Astrocyte of the spinal cord (primary cell): ENCODE results near the gene CACNA1I.

Source experiments
- DNase-seq: peaks from one replicate; pipeline ENCODE4 v3.0.0; 2011; ENCODE audit warnings: low read depth, low spot score
- H3K4me3 ChIP-seq: 2 replicates; pipeline ENCODE4 v1.5.1; 2011; ENCODE audit warnings: low read depth, mild to moderate bottlenecking, low read length, moderate library complexity
- in situ Hi-C: cut with HindIII; loops from 2 replicates; pipeline ENCODE4 v1.10.0; 2017; ENCODE audit warnings: low sequenced_read_pairs
- TF ChIP-seq, protein P1 (sequence below): IDR thresholded peaks from 2 replicates; pipeline ENCODE4 v1.5.1; 2012; ENCODE audit warnings: low read depth, mild to moderate bottlenecking, low read length, inconsistent platforms

CACNA1I gene

DNA sequence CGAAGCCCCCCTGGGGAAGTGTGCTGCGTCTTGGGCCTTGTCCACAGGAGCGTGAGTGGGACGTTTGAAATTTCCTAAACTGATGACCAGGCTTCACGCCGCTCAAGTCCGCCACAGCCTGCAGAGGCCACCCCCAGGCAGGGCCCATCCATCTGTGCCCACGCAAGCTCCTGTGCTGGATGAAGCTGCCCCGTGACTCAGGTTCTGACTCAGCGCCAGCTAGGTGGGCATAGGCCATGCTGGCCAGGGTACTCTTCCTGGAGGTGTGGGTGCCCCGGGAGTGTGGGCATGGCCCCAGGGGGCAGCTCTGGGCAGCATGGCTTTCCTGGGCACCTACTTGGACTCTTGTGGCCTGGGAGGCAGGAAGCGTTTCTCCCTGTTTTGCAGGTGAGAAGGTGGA is 134.8 kb downstream of the CACNA1I start:
- DNase-seq, result no peak
- TF ChIP-seq, protein P1, sequence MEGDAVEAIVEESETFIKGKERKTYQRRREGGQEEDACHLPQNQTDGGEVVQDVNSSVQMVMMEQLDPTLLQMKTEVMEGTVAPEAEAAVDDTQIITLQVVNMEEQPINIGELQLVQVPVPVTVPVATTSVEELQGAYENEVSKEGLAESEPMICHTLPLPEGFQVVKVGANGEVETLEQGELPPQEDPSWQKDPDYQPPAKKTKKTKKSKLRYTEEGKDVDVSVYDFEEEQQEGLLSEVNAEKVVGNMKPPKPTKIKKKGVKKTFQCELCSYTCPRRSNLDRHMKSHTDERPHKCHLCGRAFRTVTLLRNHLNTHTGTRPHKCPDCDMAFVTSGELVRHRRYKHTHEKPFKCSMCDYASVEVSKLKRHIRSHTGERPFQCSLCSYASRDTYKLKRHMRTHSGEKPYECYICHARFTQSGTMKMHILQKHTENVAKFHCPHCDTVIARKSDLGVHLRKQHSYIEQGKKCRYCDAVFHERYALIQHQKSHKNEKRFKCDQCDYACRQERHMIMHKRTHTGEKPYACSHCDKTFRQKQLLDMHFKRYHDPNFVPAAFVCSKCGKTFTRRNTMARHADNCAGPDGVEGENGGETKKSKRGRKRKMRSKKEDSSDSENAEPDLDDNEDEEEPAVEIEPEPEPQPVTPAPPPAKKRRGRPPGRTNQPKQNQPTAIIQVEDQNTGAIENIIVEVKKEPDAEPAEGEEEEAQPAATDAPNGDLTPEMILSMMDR, result no peak
- in situ Hi-C loops, result no loop called here

DNA sequence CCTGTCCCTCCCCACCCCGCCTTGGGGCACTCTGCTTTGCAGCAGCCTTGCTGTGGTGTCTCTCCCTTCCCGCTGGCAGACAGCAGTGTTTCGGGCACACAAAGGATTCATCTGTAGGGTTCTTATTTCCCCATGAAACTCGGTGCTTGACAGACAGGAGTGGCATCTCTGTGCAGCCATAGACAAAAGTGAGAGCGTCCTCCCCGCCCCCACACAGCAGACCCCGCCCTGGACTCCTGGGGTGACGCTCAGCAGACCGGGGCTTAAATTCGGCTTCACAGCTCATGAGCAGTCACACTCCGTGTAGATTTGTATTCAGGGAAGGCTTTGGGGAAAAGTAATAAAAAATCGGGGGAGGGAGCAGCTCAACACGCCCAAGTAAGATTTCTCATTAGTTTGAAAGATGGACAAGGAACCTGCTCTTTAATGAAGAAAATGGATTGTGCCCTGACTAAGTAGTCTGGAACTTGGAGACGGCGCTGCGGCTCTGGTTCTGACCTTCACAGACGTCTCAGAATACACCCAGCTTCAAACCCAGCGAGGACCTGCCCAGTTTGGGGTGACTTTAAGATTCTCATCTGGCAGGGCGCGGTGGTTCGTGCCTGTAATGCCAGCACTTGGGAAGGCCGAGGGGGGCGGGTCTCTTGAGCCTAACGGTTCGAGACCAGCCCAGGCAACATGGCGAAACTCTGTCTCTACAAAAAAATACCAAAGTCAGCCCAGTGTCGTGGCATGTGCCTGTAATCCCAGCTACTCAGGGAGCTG is 136.0 kb downstream of the CACNA1I start:
- no peak for DNase-seq
- H3K4me3 ChIP-seq, result no peak overlapping the region
- TF ChIP-seq, protein P1, result no peak
- in situ Hi-C loops, result no loop called here

More for the DNA sequence above, 134.8 kb downstream of the CACNA1I start:
- no peak overlapping the region for H3K4me3 ChIP-seq

DNA sequence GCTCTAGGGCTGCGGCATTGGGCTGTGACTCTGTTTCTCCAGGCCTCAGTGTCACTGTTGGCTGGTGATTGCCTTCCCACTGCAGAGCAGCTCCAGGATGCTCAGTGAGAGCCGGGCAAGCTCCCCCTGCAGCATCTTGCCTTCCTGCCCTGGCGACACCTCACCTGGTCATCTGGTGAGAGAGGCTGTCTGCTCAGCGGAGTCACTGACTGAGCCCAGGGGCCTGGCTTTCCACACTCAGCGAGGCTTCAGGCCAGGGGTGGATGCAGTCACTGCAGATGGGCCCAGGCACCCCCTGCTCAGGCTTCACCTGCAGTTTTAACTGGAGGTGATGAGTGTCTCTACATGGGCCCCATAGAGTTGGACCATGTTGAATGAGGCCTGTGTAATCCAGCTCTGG is 136.8 kb downstream of the CACNA1I start:
- in situ Hi-C loops, result no loop called here
- TF ChIP-seq, protein P1, result no peak
- H3K4me3 ChIP-seq, result no peak overlapping the region
- no peak for DNase-seq

DNA sequence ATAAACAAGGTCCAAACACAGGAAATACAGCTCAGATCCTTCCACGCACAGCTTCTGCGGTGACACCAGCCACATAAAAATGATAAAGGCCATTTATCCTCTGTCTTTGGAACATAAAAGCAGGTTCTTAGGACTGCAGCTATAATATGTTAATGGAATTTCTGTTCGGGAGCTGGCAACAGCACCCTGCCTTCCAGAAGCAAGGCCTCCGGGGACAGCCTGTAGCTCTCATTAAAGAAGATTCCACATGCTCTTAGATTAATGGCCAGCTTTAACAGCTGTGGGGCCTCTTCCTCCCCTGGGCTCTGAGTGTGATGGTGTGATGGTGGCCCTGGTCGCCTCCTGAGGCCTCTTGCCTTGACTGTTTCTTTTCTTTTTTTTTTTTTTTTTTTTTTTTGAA is 137.3 kb downstream of the CACNA1I start:
- in situ Hi-C loops, result no loop called here

DNA sequence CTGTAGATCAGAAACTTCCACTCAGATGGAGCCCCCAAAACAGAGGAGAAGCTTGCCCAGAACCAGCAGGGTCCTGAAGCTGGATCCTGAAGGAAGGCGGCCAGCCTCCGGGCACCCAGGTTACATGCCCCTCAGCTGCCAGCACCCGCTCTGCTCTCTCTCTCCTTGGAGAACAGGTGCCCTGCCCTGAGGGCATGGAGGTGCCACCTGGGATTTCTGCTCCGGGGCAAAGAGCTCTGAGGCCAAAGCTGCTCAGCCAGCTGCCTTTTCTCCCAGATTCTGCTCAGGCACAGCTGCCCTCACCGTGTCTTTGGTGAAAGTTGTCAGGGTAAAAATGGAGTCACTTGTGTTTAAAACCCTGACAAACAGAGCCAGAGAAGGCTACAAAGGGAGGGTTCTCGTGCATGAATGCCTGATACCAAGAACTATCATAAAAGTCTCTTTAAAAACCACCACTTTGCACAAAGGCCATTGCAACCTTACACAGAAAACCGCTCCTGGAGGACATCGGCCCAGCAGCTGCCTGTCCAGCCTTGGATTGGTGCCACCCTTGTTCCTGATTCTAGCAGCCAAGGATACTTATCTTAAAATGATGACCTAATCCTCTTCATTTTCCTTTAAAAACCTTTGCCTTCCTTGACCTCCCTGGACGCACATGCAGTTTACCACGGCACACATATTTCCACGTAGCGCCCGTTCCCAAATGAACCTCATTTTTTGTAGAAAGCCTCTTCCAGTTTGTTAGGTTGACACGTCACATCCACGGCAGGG is 140.0 kb downstream of the CACNA1I start:
- no peak for DNase-seq
- TF ChIP-seq, protein P1, result no peak
- in situ Hi-C loops, result no loop called here
- no peak overlapping the region for H3K4me3 ChIP-seq

More for the DNA sequence above, 137.3 kb downstream of the CACNA1I start:
- no peak overlapping the region for H3K4me3 ChIP-seq
- no peak for DNase-seq
- TF ChIP-seq, protein P1, result no peak

DNA sequence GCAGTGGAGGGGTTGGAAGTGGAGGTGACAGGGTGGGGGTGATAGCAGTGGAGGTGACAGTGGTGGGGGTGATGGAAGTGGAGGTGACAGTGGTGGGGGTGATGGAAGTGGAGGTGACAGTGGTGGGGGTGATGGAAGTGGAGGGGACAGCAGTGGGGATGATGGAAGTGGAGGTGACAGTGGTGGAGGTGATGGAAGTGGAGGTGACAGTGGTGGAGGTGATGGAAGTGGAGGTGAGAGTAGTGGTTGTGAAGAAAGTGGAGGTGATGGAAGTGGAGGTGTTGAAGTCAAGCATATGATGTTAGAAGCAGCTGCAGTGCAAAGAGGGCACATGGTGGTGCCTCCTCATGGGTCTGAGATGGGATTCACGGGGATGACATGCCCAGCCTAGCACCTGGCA is 141.5 kb downstream of the CACNA1I start:
- no peak for DNase-seq
- in situ Hi-C loops, result no loop called here
- TF ChIP-seq, protein P1, result no peak
- no peak overlapping the region for H3K4me3 ChIP-seq
